HepG2 (cell line): ENCODE measurements around the gene CDX2. TPM values are rescaled to one million over a fixed set of nuclear protein-coding genes. Genes with fewer than 3 reads are reported as not detected.

Source experiments
- ATAC-seq: fragments of 200-7000 bp; cut with Tn5 transposase; 3 replicates; pipeline ENCODE4 v1.9.1; 2020; ENCODE audit warnings: mild to moderate bottlenecking, moderate library complexity
- BruUV-seq: library from RNA; stranded (reverse); fragments of 400-500 nt; replicated peaks from 2 replicates; lab custom pipeline; 2021; lab: Mats Ljungman, UMichigan
- CTCF ChIA-PET: fragments of 300-600 bp; formaldehyde crosslinking; extraction: SDS; loops from one replicate; lab custom pipeline; 2021; ENCODE audit warnings: low total read pairs, inconsistent platforms, low intra/inter-chr PET ratio; lab: Yijun Ruan, JAX
- POLR2A ChIA-PET: fragments of 350-600 bp; sonication (Branson Sonifier 250); formaldehyde crosslinking; loops from one replicate; lab custom pipeline; 2020; ENCODE audit warnings: antibody characterized with exemption, inconsistent platforms; lab: Yijun Ruan, JAX
- DNase-seq: peaks from one replicate; pipeline ENCODE4 v3.0.0-alpha.2; 2015; ENCODE audit warnings: low spot score
- FAIRE-seq: peaks from 3 replicates; lab custom pipeline; 2011; peaks lifted over from hg19 to GRCh38; lab: Jason Lieb, UNC
- H2AFZ ChIP-seq: one replicate; pipeline ENCODE4 v1.6.1; 2011; ENCODE audit warnings: low read length, inconsistent platforms
- H3K27ac ChIP-seq: fragments of 300-600 bp; 3 replicates; pipeline ENCODE4 v1.8.0; 2011; ENCODE audit warnings: mixed run types, mild to moderate bottlenecking, mixed read lengths, low read length, inconsistent platforms; ENCODE audit not compliant: insufficient read depth; ENCODE audit errors: extremely low read length
- H3K27me3 ChIP-seq, 2 experiments: fragments of 200-600 bp in 1 of 2; 2 replicates in 1 of 2; 3 replicates in 1 of 2; pipeline versions ENCODE4 v1.6.0 to v1.8.0; 2011; ENCODE audit warnings: low read length in 2 of 2, mild to moderate bottlenecking in 2 of 2, moderate library complexity in 2 of 2, inconsistent platforms in 1 of 2; ENCODE audit not compliant: insufficient read depth in 2 of 2, control insufficient read depth in 1 of 2
- H3K36me3 ChIP-seq, 2 experiments: fragments of 200-600 bp in 1 of 2; replicated peaks in 1 of 2; 2 replicates in 1 of 2; 3 replicates in 1 of 2; pipeline versions ENCODE4 v1.5.1 to v1.8.0; 2011; ENCODE audit warnings: low read length in 2 of 2, inconsistent platforms in 1 of 2; ENCODE audit not compliant: insufficient read depth in 2 of 2, control insufficient read depth in 1 of 2
- H3K4me1 ChIP-seq: 2 replicates; pipeline ENCODE4 v1.5.1; 2012; ENCODE audit warnings: low read length, inconsistent platforms; ENCODE audit not compliant: insufficient read depth
- H3K4me2 ChIP-seq: 2 replicates; pipeline ENCODE4 v1.6.0; 2011; ENCODE audit warnings: low read depth, low read length, inconsistent platforms
- H3K4me3 ChIP-seq, 3 experiments: fragments of 200-600 bp in 1 of 3; sonication (generic), shearing (Covaris generic) in 1 of 3; replicated peaks in 1 of 3; 2 replicates each; pipeline ENCODE4 v1.5.1; 2011 to 2016; ENCODE audit warnings: low read length in 3 of 3, inconsistent platforms in 2 of 3, low read depth in 2 of 3, mild to moderate bottlenecking in 2 of 3, control low read depth in 1 of 3, mixed read lengths in 1 of 3; ENCODE audit not compliant: insufficient read depth in 1 of 3
- H3K79me2 ChIP-seq: one replicate; pipeline ENCODE4 v1.6.1; 2011; ENCODE audit warnings: low read length, inconsistent platforms; ENCODE audit not compliant: insufficient read depth
- H3K9ac ChIP-seq: 2 replicates; pipeline ENCODE4 v1.6.0; 2011; ENCODE audit warnings: mild to moderate bottlenecking, low read depth, low read length, inconsistent platforms; ENCODE audit not compliant: insufficient read depth
- H3K9me3 ChIP-seq: 2 replicates; pipeline ENCODE4 v1.5.1; 2012; ENCODE audit warnings: mild to moderate bottlenecking, low read length
- H4K20me1 ChIP-seq: 2 replicates; pipeline ENCODE4 v1.6.0; 2011; ENCODE audit warnings: inconsistent platforms, mild to moderate bottlenecking, low read length, moderate library complexity; ENCODE audit not compliant: insufficient read depth
- NFRKB ChIP-seq: fragments of 450-650 bp; IDR thresholded peaks from 2 replicates; pipeline ENCODE4 v1.6.1; 2017
- PTBP1 ChIP-seq: fragments of 200-400 bp; formaldehyde crosslinking; IDR thresholded peaks from 2 replicates; pipeline ENCODE4 v1.6.1; 2018; ENCODE audit warnings: low read length, low read depth; ENCODE audit not compliant: poor library complexity, severe bottlenecking
- REXO4 ChIP-seq: sonication (generic); formaldehyde crosslinking; IDR thresholded peaks from 2 replicates; pipeline ENCODE4 v1.8.0; 2022; ENCODE audit warnings: missing genetic modification reagents, mild to moderate bottlenecking, borderline replicate concordance
- TFDP2 ChIP-seq: sonication (generic); formaldehyde crosslinking; IDR thresholded peaks from 2 replicates; pipeline ENCODE4 v1.4.0; 2020; ENCODE audit warnings: missing genetic modification reagents
- ZBTB46 ChIP-seq: sonication (generic); formaldehyde crosslinking; IDR thresholded peaks from 2 replicates; pipeline ENCODE4 v1.4.0; 2020; ENCODE audit warnings: mild to moderate bottlenecking, missing genetic modification reagents, borderline replicate concordance
- ZNF282 ChIP-seq: fragments of 450-650 bp; IDR thresholded peaks from 2 replicates; pipeline ENCODE4 v1.6.1; 2018; ENCODE audit not compliant: partially characterized antibody
- ZNF30 ChIP-seq: sonication (generic); formaldehyde crosslinking; IDR thresholded peaks from 2 replicates; pipeline ENCODE4 v1.5.0; 2020; ENCODE audit warnings: mild to moderate bottlenecking, missing genetic modification reagents
- ZNF331 ChIP-seq: sonication (generic); formaldehyde crosslinking; IDR thresholded peaks from 2 replicates; pipeline ENCODE4 v1.4.0; 2020; ENCODE audit warnings: missing genetic modification reagents
- WGBS: methylation state at CpG from one replicate; pipeline ENCODE4 v1.1.6; 2017; ENCODE audit warnings: low lambda C conversion rate; 5-methylcytosine and 5-hydroxymethylcytosine counted together
- in situ Hi-C: cut with HindIII; loops from 2 replicates; pipeline ENCODE4 v1.10.0; 2017; ENCODE audit warnings: low pct_unique_long_range_greater_than_20kb; ENCODE audit not compliant: extremely low pct_ligation_motif_present
- intact Hi-C: fragments of 100-400 bp; cut with micrococcal nuclease; formaldehyde crosslinking; loops from one replicate; pipeline ENCODE4 v1.10.0; 2022; ENCODE audit not compliant: unreplicated experiment
- polyA plus RNA-seq, 8 experiments: library from polyadenylated mRNA; depleted of rRNA in 3 of 8; stranded (reverse) in 7 of 8; unstranded in 1 of 8; fragments of >200 nt; fragmentation: Illumina TruSeq in 4 of 8; extraction: Trizol in 4 of 8; gene quantifications; 2 replicates each; pipeline versions ENCODE4 v1.2.1 to v1.2.3, GENCODE V29; 2011 to 2016; ENCODE audit warnings: low read depth in 4 of 8, missing spikeins in 1 of 8, mixed read lengths in 1 of 8; ENCODE audit not compliant: insufficient read depth in 1 of 8
- total RNA-seq, 5 experiments: library from RNA; depleted of rRNA; stranded (reverse); fragments of >200 nt; fragmentation: Illumina TruSeq; extraction: Trizol; gene quantifications; 2 replicates each; pipeline ENCODE4 v1.2.3, GENCODE V29; 2016; ENCODE audit warnings: low read depth in 1 of 5
- TF ChIP-seq, protein P1 (sequence below): IDR thresholded peaks from 2 replicates; pipeline ENCODE4 v1.6.1; 2016; ENCODE audit warnings: low read depth, missing genetic modification reagents, missing compliant biosample characterization

The CDX2 gene
- total and polyA plus RNA-seq, 2 of the 13 experiments (the other 11 are each of a cell fraction or from before 2014, with no cell fraction given), result 0.04 TPM; not detected in 1

DNA sequence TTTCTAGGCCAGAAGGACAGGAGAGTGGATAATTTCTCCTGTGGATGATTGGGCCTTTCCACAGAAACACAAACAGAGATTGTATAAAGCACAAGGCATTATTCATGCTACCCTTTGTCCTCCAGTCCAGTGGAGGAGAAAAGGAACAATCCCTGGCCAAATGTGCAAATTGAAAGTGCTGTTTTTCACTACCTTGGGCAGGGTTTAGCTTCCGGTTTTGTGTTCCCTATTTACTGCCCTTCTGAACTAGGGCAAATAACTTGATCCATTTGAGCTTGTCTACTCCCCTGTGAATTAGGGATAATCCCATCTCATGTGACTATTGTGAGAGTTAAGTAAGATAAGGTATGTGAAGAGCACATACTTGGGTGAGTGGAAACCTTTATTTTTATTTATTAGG is 36.0 kb downstream of the CDX2 start:
- Histone ChIP-seq H3K36me3 (no peaks in the 10 kb centered on the region), H3K4me2 (no peak overlapping the region), H3K9ac (no peak overlapping the region), H3K27me3 (no peaks in the 10 kb centered on the region), H3K4me3 (no peak overlapping the region), H4K20me1 (no peaks in the 10 kb centered on the region), H2AFZ (no peak overlapping the region), H3K27ac (no peak overlapping the region), H3K4me1 (no peaks in the 10 kb centered on the region), H3K9me3 (no peaks in the 10 kb centered on the region), H3K79me2 (no peaks in the 10 kb centered on the region)
- 0 out of 2 replicates have a peak, but pooled peaks have one; percentile 25 for TF ChIP-seq ZNF331 (CRISPR knock-in tag)
- no peak for TF ChIP-seq TFDP2 (CRISPR knock-in tag)
- no peak for TF ChIP-seq ZNF282
- FAIRE-seq (no peak), ATAC-seq (no peak), DNase-seq (no peak)
- CTCF ChIA-PET, result no interaction called here
- POLR2A ChIA-PET, result no interaction called here
- WGBS, result 20% methylated on average over 1 of the region's 1 CpG
- in situ Hi-C loops (no loop called here), intact Hi-C loops (no loop called here)
- BruUV-seq, result no TSS peak

DNA sequence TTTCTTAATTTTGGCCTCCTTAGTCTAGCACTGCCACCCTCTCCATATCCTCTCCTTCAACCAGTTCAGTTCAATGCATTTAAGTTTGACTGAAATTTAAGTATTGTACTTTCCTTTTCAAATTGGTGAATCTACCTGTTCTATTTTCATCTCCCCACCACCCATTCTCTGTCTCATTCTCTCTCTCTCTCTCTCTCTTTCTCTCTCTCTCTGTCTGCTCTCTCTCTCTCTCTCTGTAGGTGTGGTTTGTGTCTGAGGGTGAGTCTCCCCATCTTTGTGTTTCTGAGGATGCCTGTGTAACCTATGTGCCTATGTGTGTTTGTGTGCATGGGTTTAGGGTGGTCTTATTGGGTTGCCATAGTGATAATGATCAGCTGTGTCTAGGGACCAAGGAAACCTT is 39.2 kb downstream of the CDX2 start:
- Histone ChIP-seq H3K4me3 (no peak overlapping the region), H4K20me1 (no peaks in the 10 kb centered on the region), H3K27ac (no peak overlapping the region), H3K36me3 (no peaks in the 10 kb centered on the region), H3K9me3 (no peaks in the 10 kb centered on the region), H2AFZ (no peak overlapping the region), H3K27me3 (0 out of 5 replicates have a peak, but pooled peaks cover 0 to 7% of the 10 kb centered on the region in 2 experiments), H3K79me2 (no peaks in the 10 kb centered on the region), H3K4me2 (no peak overlapping the region), H3K4me1 (no peaks in the 10 kb centered on the region), H3K9ac (no peak overlapping the region)
- BruUV-seq, result no TSS peak
- ChIA-PET CTCF (no interaction called here), POLR2A (no interaction called here)
- ATAC-seq, result no peak
- no peak for DNase-seq
- no peak for FAIRE-seq
- in situ Hi-C loops, result no loop called here
- intact Hi-C loops, result no loop called here
- TF ChIP-seq NFRKB (no peak), PTBP1 (no peak), ZNF30 (no peak), REXO4 (no peak), ZBTB46 (CRISPR knock-in tag) (no peak)
- TF ChIP-seq, protein P1, sequence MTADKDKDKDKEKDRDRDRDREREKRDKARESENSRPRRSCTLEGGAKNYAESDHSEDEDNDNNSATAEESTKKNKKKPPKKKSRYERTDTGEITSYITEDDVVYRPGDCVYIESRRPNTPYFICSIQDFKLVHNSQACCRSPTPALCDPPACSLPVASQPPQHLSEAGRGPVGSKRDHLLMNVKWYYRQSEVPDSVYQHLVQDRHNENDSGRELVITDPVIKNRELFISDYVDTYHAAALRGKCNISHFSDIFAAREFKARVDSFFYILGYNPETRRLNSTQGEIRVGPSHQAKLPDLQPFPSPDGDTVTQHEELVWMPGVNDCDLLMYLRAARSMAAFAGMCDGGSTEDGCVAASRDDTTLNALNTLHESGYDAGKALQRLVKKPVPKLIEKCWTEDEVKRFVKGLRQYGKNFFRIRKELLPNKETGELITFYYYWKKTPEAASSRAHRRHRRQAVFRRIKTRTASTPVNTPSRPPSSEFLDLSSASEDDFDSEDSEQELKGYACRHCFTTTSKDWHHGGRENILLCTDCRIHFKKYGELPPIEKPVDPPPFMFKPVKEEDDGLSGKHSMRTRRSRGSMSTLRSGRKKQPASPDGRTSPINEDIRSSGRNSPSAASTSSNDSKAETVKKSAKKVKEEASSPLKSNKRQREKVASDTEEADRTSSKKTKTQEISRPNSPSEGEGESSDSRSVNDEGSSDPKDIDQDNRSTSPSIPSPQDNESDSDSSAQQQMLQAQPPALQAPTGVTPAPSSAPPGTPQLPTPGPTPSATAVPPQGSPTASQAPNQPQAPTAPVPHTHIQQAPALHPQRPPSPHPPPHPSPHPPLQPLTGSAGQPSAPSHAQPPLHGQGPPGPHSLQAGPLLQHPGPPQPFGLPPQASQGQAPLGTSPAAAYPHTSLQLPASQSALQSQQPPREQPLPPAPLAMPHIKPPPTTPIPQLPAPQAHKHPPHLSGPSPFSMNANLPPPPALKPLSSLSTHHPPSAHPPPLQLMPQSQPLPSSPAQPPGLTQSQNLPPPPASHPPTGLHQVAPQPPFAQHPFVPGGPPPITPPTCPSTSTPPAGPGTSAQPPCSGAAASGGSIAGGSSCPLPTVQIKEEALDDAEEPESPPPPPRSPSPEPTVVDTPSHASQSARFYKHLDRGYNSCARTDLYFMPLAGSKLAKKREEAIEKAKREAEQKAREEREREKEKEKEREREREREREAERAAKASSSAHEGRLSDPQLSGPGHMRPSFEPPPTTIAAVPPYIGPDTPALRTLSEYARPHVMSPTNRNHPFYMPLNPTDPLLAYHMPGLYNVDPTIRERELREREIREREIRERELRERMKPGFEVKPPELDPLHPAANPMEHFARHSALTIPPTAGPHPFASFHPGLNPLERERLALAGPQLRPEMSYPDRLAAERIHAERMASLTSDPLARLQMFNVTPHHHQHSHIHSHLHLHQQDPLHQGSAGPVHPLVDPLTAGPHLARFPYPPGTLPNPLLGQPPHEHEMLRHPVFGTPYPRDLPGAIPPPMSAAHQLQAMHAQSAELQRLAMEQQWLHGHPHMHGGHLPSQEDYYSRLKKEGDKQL, result no peak
